CD4-positive, alpha-beta memory T cell (primary cell): ENCODE results near the gene SFSWAP. TPM values are rescaled to one million over a fixed set of nuclear protein-coding genes. Genes with fewer than 3 reads are reported as not detected.

Experiments
- CTCF ChIA-PET: fragments of 350-600 bp; sonication (Branson Sonifier 250); formaldehyde crosslinking; loops from one replicate; lab custom pipeline; 2021; ENCODE audit warnings: inconsistent platforms; ENCODE audit not compliant: partially characterized antibody; lab: Charles Lee
- POLR2A ChIA-PET: fragments of 350-600 bp; sonication (Branson Sonifier 250); formaldehyde crosslinking; loops from one replicate; lab custom pipeline; 2021; ENCODE audit not compliant: partially characterized antibody; lab: Charles Lee
- DNase-seq, 5 donors: peaks; one replicate each; pipeline versions ENCODE4 v3.0.0 to v3.0.0-alpha.2; 2020 to 2022; ENCODE audit warnings: mixed read lengths in 1 of 5
- H3K27ac ChIP-seq: one replicate; pipeline ENCODE4 v1.7.0; 2013; ENCODE audit warnings: low read depth, low read length
- H3K27me3 ChIP-seq: 2 replicates; pipeline ENCODE4 v1.7.0; 2013; ENCODE audit warnings: mild to moderate bottlenecking, low read length, moderate library complexity; ENCODE audit not compliant: insufficient read depth
- H3K36me3 ChIP-seq: 2 replicates; pipeline ENCODE4 v1.7.0; 2013; ENCODE audit warnings: mild to moderate bottlenecking, low read length, moderate library complexity; ENCODE audit not compliant: insufficient read depth
- H3K4me1 ChIP-seq: 2 replicates; pipeline ENCODE4 v1.7.0; 2013; ENCODE audit warnings: mild to moderate bottlenecking, low read length, moderate library complexity; ENCODE audit not compliant: insufficient read depth
- H3K4me3 ChIP-seq, 2 donors: one replicate each; pipeline ENCODE4 v1.7.0; 2013; ENCODE audit warnings: low read length in 2 of 2, mild to moderate bottlenecking in 1 of 2
- H3K9me3 ChIP-seq, 2 donors: one replicate each; pipeline ENCODE4 v1.7.0; 2013; ENCODE audit warnings: low read length in 2 of 2, control low read depth in 1 of 2; ENCODE audit not compliant: control insufficient read depth in 1 of 2
- H3K27ac Mint-ChIP-seq, 7 donors: one replicate each; pipeline ENCODE4 v1.8.0; 2020 to 2021; ENCODE audit warnings: mixed read lengths in 7 of 7, mild to moderate bottlenecking in 6 of 7, inconsistent platforms in 3 of 7, moderate library complexity in 3 of 7
- H3K27me3 Mint-ChIP-seq, 2 donors: one replicate each; pipeline ENCODE4 v1.8.0; 2020 to 2021; ENCODE audit warnings: mixed read lengths in 2 of 2
- H3K36me3 Mint-ChIP-seq, 2 donors: one replicate each; pipeline ENCODE4 v1.8.0; 2020 to 2021; ENCODE audit warnings: mixed read lengths in 2 of 2, inconsistent platforms in 1 of 2, mild to moderate bottlenecking in 1 of 2
- H3K4me1 Mint-ChIP-seq, 4 donors: one replicate each; pipeline ENCODE4 v1.8.0; 2020 to 2021; ENCODE audit warnings: mixed read lengths in 4 of 4, mild to moderate bottlenecking in 1 of 4
- H3K4me3 Mint-ChIP-seq, 8 donors: one replicate each; pipeline ENCODE4 v1.8.0; 2020 to 2021; ENCODE audit warnings: mixed read lengths in 8 of 8, mild to moderate bottlenecking in 7 of 8, moderate library complexity in 6 of 8, inconsistent platforms in 3 of 8
- H3K9me3 Mint-ChIP-seq, 8 donors: one replicate each; pipeline ENCODE4 v1.8.0; 2020 to 2021; ENCODE audit warnings: mixed read lengths in 8 of 8, mild to moderate bottlenecking in 5 of 8, inconsistent platforms in 3 of 8, moderate library complexity in 1 of 8
- intact Hi-C: fragments of 100-400 bp; cut with micrococcal nuclease; formaldehyde crosslinking; loops from one replicate; pipeline ENCODE4 v1.15.1; 2023
- polyA plus RNA-seq, 2 donors: library from polyadenylated mRNA; unstranded; fragments of 300-500 nt; fragmentation: Illumina TruSeq; gene quantifications; one replicate each; pipeline ENCODE4 v1.2.3, GENCODE V29; 2021
- total RNA-seq, 2 experiments: library from RNA; stranded (reverse); gene quantifications; one replicate each; pipeline ENCODE4 v1.2.3, GENCODE V29; 2021

SFSWAP gene
- total and polyA plus RNA-seq, 4 experiments from 2014 or later: 9.8 to 96.8 (median 60.7) TPM

- no peaks in the 10 kb centered on the region for H3K4me1 ChIP-seq
- H3K9me3 ChIP-seq: no peaks in the 10 kb centered on the region
- H3K9me3 Mint-ChIP-seq: peaks cover 0 to 3% (median 0%) of the 10 kb centered on the region in 8 donors
- peaks cover 32% of the 10 kb centered on the region for H3K36me3 ChIP-seq
- no peak for DNase-seq
- no peak overlapping the region for H3K4me3 Mint-ChIP-seq
- H3K27me3 Mint-ChIP-seq: no peaks in the 10 kb centered on the region
- POLR2A ChIA-PET: no interaction called here
- no peaks in the 10 kb centered on the region for H3K27me3 ChIP-seq
- H3K27ac Mint-ChIP-seq: no peak overlapping the region
- H3K36me3 Mint-ChIP-seq: peaks cover 34 to 64% of the 10 kb centered on the region in 2 donors
- CTCF ChIA-PET: no interaction called here
- H3K4me1 Mint-ChIP-seq: no peaks in the 10 kb centered on the region
- H3K27ac ChIP-seq: no peak overlapping the region
- no peak overlapping the region for H3K4me3 ChIP-seq
- intact Hi-C loops: no loop called here
Observed at GRCh38 chr12:131783915-131784541, 73.1 kb downstream of the SFSWAP start.

DNA sequence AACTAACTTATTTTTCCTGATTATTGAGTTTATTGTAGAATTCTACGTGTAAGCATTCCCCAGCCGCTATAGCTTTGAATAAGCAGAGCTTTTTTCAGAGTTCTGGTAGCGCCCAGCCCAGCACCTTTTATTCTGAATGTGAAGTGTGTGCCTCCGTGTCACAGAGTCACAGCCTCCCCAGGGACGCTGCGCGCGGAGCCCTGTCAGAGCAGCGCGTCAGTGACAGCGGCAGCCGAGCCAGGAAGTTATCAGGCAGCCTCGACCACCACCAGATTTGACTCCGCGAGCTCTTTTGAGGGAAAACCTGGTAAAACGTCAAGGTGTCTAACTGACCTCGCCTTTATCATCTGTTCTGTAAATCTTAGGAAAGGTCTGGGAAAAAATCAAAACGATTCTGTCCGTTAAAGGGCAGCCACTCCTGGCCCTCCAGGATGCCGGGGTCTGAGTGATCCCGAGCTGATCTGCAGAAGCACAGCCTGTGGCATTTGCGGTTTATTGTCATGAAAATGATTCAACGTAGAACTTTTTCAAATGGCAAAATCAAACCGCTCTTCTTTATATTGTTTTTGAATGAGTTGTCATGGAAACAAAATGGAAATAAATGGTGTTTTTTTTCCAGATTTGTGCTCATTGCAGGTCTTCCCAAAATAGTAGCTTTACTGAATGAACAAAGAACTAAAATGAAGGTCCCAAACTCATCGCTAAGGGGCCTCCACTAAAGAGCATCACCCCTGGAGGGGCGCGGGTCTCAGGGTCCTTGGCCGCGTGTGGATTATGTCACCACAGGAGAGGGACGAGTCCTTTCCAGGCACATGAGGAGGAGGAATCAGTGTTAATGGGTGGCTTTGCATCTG lies 74.2 kb downstream of the SFSWAP start:
- H3K27ac Mint-ChIP-seq: peak overlapping the region in 2 of 7 donors; percentile 37 to 38
- ChIA-PET CTCF (no interaction called here), POLR2A (no interaction called here)
- no peak overlapping the region for H3K4me3 ChIP-seq
- no peak overlapping the region for H3K27ac ChIP-seq
- no peak for DNase-seq
- peaks cover 0 to 3% (median 0%) of the 10 kb centered on the region in 8 donors for H3K9me3 Mint-ChIP-seq
- intact Hi-C loops: no loop called here
- H3K4me1 ChIP-seq: no peaks in the 10 kb centered on the region
- H3K36me3 Mint-ChIP-seq: peaks cover 37 to 69% of the 10 kb centered on the region in 2 donors
- H3K36me3 ChIP-seq: peaks cover 36% of the 10 kb centered on the region
- no peaks in the 10 kb centered on the region for H3K27me3 Mint-ChIP-seq
- H3K4me3 Mint-ChIP-seq: no peak overlapping the region
- H3K9me3 ChIP-seq: no peaks in the 10 kb centered on the region
- no peaks in the 10 kb centered on the region for H3K27me3 ChIP-seq
- H3K4me1 Mint-ChIP-seq: no peaks in the 10 kb centered on the region

- intact Hi-C loops: no loop called here
- DNase-seq: no peak
- peaks cover 0 to 1% (median 0%) of the 10 kb centered on the region in 4 donors for H3K4me1 Mint-ChIP-seq
- peaks cover 39% of the 10 kb centered on the region for H3K36me3 ChIP-seq
- no peaks in the 10 kb centered on the region for H3K27me3 ChIP-seq
- no peaks in the 10 kb centered on the region for H3K9me3 ChIP-seq
- peaks cover 0 to 3% (median 0%) of the 10 kb centered on the region in 8 donors for H3K9me3 Mint-ChIP-seq
- H3K4me3 Mint-ChIP-seq: no peak overlapping the region
- POLR2A ChIA-PET: no interaction called here
- H3K27ac ChIP-seq: no peak overlapping the region
- H3K27me3 Mint-ChIP-seq: no peaks in the 10 kb centered on the region
- CTCF ChIA-PET: no interaction called here
- H3K4me3 ChIP-seq: no peak overlapping the region
- H3K36me3 Mint-ChIP-seq: peaks cover 44 to 69% of the 10 kb centered on the region in 2 donors
- H3K27ac Mint-ChIP-seq: peak overlapping the region in 2 of 7 donors; percentile 61 to 73
- no peaks in the 10 kb centered on the region for H3K4me1 ChIP-seq
Observed at GRCh38 chr12:131785763-131786330, 75.0 kb downstream of the SFSWAP start.

DNA sequence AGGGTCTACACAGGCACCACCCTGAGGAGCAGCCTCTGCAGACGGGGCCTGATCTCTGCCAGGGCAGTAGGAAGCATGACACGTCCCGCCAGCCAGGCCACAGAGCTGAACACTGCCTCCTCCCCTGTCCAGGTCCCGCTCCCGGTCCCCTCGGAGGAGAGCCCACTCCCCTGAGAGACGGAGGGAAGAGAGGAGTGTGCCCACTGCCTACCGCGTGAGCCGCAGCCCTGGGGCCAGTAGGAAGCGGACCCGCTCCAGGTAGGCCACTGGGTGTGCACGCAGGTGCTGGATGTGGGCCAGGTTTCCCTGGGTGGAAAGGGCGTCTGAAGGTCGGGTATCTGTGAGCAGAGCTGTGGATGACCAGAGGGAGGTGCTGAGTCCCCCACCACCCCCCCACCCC lies 75.4 kb downstream of the SFSWAP start:
- Mint-ChIP-seq H3K27ac (peak overlapping the region in 1 of 7 donors; percentile 61), H3K9me3 (peaks cover 0 to 3% (median 0%) of the 10 kb centered on the region in 8 donors), H3K27me3 (no peaks in the 10 kb centered on the region), H3K4me1 (peaks cover 0 to 1% (median 0%) of the 10 kb centered on the region in 4 donors), H3K36me3 (peaks cover 46 to 73% of the 10 kb centered on the region in 2 donors), H3K4me3 (no peak overlapping the region)
- ChIA-PET POLR2A (interaction anchor here (1.0 kb wide), 1 partner anchor 13 kb away, joined by 3 read pairs; no protein-coding TSS in a partner anchor), CTCF (no interaction called here)
- peaks cover 38% of the 10 kb centered on the region for H3K36me3 ChIP-seq
- no peaks in the 10 kb centered on the region for H3K27me3 ChIP-seq
- no peak for DNase-seq
- no peak overlapping the region for H3K27ac ChIP-seq
- no peaks in the 10 kb centered on the region for H3K4me1 ChIP-seq
- H3K9me3 ChIP-seq: no peaks in the 10 kb centered on the region
- intact Hi-C loops: no loop called here
- H3K4me3 ChIP-seq: no peak overlapping the region

GRCh38 chr12:131787143-131787660 lies 76.3 kb downstream of the SFSWAP start:
- Histone ChIP-seq H3K4me1 (no peaks in the 10 kb centered on the region), H3K9me3 (no peaks in the 10 kb centered on the region), H3K4me3 (no peak overlapping the region), H3K27ac (no peak overlapping the region), H3K36me3 (peaks cover 34% of the 10 kb centered on the region), H3K27me3 (no peaks in the 10 kb centered on the region)
- H3K27me3 Mint-ChIP-seq: no peaks in the 10 kb centered on the region
- DNase-seq: no peak
- H3K4me1 Mint-ChIP-seq: peaks cover 0 to 1% (median 0%) of the 10 kb centered on the region in 4 donors
- H3K36me3 Mint-ChIP-seq: peaks cover 47 to 72% of the 10 kb centered on the region in 2 donors
- intact Hi-C loops: no loop called here
- CTCF ChIA-PET: no interaction called here
- H3K9me3 Mint-ChIP-seq: peaks cover 0 to 3% (median 0%) of the 10 kb centered on the region in 8 donors
- POLR2A ChIA-PET: interaction anchor here (1.0 kb wide), 1 partner anchor 14 kb away, joined by 3 read pairs; no protein-coding TSS in a partner anchor
- no peak overlapping the region for H3K4me3 Mint-ChIP-seq
- no peak overlapping the region for H3K27ac Mint-ChIP-seq

DNA sequence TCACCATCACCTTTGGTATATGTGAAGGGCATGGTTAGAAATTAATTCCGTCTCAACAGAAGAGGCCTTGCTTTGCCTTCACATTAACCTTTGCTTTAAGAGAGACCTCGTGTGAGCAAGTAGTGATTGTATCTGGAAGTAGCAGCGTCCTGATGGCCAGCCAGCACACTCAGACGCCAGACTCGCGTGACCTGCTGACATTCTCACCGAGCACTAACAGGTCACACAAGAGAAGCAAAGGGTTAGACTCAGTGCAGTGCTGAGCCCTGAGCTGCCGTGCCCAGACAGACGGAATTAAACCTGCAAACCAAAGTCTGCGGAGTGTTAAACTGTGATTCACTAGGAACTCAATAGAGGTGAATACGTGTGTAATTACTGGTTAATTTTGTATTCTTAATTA lies 77.2 kb downstream of the SFSWAP start:
- CTCF ChIA-PET: interaction anchor here (0.6 kb wide), 1 partner anchor 223 kb away, joined by 3 read pairs; no protein-coding TSS in a partner anchor
- peaks cover 41% of the 10 kb centered on the region for H3K36me3 ChIP-seq
- Mint-ChIP-seq H3K36me3 (peaks cover 54 to 74% of the 10 kb centered on the region in 2 donors), H3K4me3 (no peak overlapping the region), H3K27ac (no peak overlapping the region), H3K27me3 (no peaks in the 10 kb centered on the region), H3K4me1 (peaks cover 0 to 1% (median 0%) of the 10 kb centered on the region in 4 donors), H3K9me3 (peaks cover 0 to 3% (median 0%) of the 10 kb centered on the region in 8 donors)
- POLR2A ChIA-PET: no interaction called here
- no peaks in the 10 kb centered on the region for H3K9me3 ChIP-seq
- no peak overlapping the region for H3K4me3 ChIP-seq
- H3K27ac ChIP-seq: no peak overlapping the region
- no peak for DNase-seq
- intact Hi-C loops: no loop called here
- no peaks in the 10 kb centered on the region for H3K4me1 ChIP-seq
- no peaks in the 10 kb centered on the region for H3K27me3 ChIP-seq

GRCh38 chr12:131789638-131790037 lies 78.7 kb downstream of the SFSWAP start:
- H3K27me3 ChIP-seq: no peaks in the 10 kb centered on the region
- Mint-ChIP-seq H3K36me3 (peaks cover 62 to 74% of the 10 kb centered on the region in 2 donors), H3K4me3 (no peak overlapping the region), H3K27me3 (no peaks in the 10 kb centered on the region), H3K27ac (peak overlapping the region in 1 of 7 donors; percentile 50), H3K4me1 (peaks cover 0 to 1% (median 0%) of the 10 kb centered on the region in 4 donors), H3K9me3 (peaks cover 0 to 3% (median 0%) of the 10 kb centered on the region in 8 donors)
- no peaks in the 10 kb centered on the region for H3K9me3 ChIP-seq
- no peak overlapping the region for H3K4me3 ChIP-seq
- ChIA-PET CTCF (no interaction called here), POLR2A (no interaction called here)
- no peak overlapping the region for H3K27ac ChIP-seq
- DNase-seq: no peak
- no peaks in the 10 kb centered on the region for H3K4me1 ChIP-seq
- peaks cover 47% of the 10 kb centered on the region for H3K36me3 ChIP-seq
- intact Hi-C loops: no loop called here
